Nephron (organoid): ENCODE data around the gene RAB2B.

ENCODE experiments used
- H3K27ac Mint-ChIP-seq, 3 experiments: 2 replicates each; pipeline ENCODE4 v1.8.0; 2020; ENCODE audit warnings: mixed read lengths in 3 of 3, mild to moderate bottlenecking in 2 of 3, moderate library complexity in 1 of 3
- H3K27me3 Mint-ChIP-seq: 2 replicates; pipeline ENCODE4 v1.8.0; 2021; ENCODE audit warnings: low read depth, mild to moderate bottlenecking, moderate library complexity, mixed read lengths
- H3K36me3 Mint-ChIP-seq: 2 replicates; pipeline ENCODE4 v1.8.0; 2020; ENCODE audit warnings: low read depth, mixed read lengths
- H3K4me1 Mint-ChIP-seq: 2 replicates; pipeline ENCODE4 v1.8.0; 2020; ENCODE audit warnings: mixed read lengths
- H3K4me3 Mint-ChIP-seq, 3 experiments: 2 replicates each; pipeline ENCODE4 v1.8.0; 2020; ENCODE audit warnings: mild to moderate bottlenecking in 3 of 3, mixed read lengths in 3 of 3, moderate library complexity in 2 of 3
- H3K9me3 Mint-ChIP-seq: 2 replicates; pipeline ENCODE4 v1.8.0; 2020; ENCODE audit warnings: mixed read lengths
- CTCF ChIP-seq, 3 experiments: fragments of 200-600 bp; sonication (generic); IDR thresholded peaks; one replicate each; pipeline ENCODE4 v1.5.0; 2021; ENCODE audit warnings: antibody characterized with exemption in 3 of 3; ENCODE audit not compliant: unreplicated experiment in 3 of 3

RAB2B gene

GRCh38 chr14:21510735-21511657 lies 34.2 kb upstream of the RAB2B start, which contains the start of gene METTL3:
Gene METTL3, minus strand, starts transcription at chr14:21511340. Its CDS starts 117 bp downstream, at chr14:21511223.
- Mint-ChIP-seq H3K4me3 (peak within 1 kb of the TSS; percentile 98 to 99 (median 98)), H3K36me3 (peaks cover 19% of the 10 kb centered on the region), H3K9me3 (peaks cover 2% of the 10 kb centered on the region), H3K4me1 (peaks cover 15% of the 10 kb centered on the region), H3K27me3 (no peaks in the 10 kb centered on the region), H3K27ac (peak within 1 kb of the TSS; percentile 88 to 98 (median 96))
- no peak for TF ChIP-seq CTCF (IDR thresholded peaks at IDR 0.05; ENCODE audit: unreplicated experiment in 3 of 3)

DNA sequence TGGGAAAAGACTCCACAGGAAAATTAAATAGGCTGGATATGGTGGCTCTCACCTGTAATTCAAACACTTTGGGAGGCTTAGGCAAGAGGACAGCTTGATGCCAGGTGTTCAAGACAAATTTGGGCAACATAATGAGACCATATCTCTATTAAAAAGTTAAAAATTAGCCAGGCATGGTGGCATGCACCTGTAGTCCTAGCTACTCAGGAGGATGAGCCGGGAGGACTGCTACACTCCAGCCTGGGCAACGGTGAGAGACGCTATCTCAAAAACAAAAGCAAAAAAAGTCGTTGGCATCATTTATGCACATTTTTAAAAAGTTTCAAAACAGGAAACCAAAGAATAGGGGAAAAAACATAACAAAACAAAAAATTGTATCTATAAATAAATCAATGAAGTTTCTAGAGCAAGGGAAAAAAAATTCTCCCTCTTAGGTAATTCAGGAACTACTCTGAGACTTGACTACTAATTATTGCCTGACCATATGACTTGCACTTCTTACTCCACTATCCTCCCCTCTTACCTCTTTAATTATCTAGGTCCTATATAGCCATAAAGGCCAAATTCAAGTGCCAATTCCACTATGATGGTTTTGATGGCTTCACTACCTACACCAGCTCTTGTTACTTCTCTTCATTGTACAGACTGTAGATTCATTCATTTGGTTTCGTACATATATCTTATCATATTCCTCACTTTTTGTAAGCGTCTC lies 32.8 kb upstream of the RAB2B start:
- no peak for TF ChIP-seq CTCF (IDR thresholded peaks at IDR 0.05; ENCODE audit: unreplicated experiment in 3 of 3)
- Mint-ChIP-seq H3K27me3 (no peaks in the 10 kb centered on the region), H3K4me3 (peak overlapping the region; percentile 98 to 99 (median 98)), H3K4me1 (peaks cover 15% of the 10 kb centered on the region), H3K36me3 (peaks cover 22% of the 10 kb centered on the region), H3K9me3 (peaks cover 2% of the 10 kb centered on the region), H3K27ac (peak overlapping the region in 2 of 3 experiments; percentile 96 to 98)

- TF ChIP-seq CTCF (IDR thresholded peaks at IDR 0.05; ENCODE audit: unreplicated experiment in 3 of 3), result no peak
- no peaks in the 10 kb centered on the region for H3K27me3 Mint-ChIP-seq
- peaks cover 43% of the 10 kb centered on the region for H3K36me3 Mint-ChIP-seq
- H3K4me1 Mint-ChIP-seq, result peaks cover 15% of the 10 kb centered on the region
- H3K4me3 Mint-ChIP-seq, result no peak overlapping the region
- peaks cover 2% of the 10 kb centered on the region for H3K9me3 Mint-ChIP-seq
- H3K27ac Mint-ChIP-seq, result no peak overlapping the region
These were observed 29.8 kb upstream of the RAB2B start for GRCh38 chr14:21506557-21506956.

DNA sequence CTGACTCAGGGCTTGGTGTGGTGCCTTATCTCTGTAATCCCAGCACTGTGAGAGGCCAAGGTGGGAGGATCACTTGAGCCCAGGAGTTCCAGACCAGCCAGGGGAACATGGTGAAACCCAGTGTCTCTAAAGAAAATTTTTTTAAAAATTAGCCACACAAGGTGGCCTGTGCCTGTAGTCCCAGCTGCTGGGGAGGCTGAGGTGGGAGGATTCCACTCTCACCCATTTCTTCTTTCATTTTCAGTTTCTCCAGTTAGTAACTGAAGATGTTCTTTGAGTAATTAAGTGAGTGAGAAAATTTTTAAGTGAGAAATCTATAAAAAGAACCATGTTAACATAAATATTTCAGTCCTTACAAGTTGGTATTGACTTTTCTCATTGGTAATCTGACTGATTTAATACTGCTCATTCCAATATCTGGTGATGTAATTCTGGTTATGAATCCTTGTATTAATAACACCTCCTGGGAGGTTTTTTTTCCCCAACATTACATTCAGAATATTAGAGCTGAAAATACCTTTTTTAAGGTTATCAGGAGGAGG lies 28.3 kb upstream of the RAB2B start:
- Mint-ChIP-seq H3K27me3 (no peaks in the 10 kb centered on the region), H3K4me3 (no peak overlapping the region), H3K4me1 (peaks cover 6% of the 10 kb centered on the region), H3K36me3 (peaks cover 57% of the 10 kb centered on the region), H3K27ac (no peak overlapping the region), H3K9me3 (no peaks in the 10 kb centered on the region)
- no peak for TF ChIP-seq CTCF (IDR thresholded peaks at IDR 0.05; ENCODE audit: unreplicated experiment in 3 of 3)

GRCh38 chr14:21503376-21503775 lies 26.6 kb upstream of the RAB2B start:
- Mint-ChIP-seq H3K27ac (no peak overlapping the region), H3K36me3 (peaks cover 67% of the 10 kb centered on the region), H3K4me1 (no peaks in the 10 kb centered on the region), H3K4me3 (no peak overlapping the region), H3K27me3 (no peaks in the 10 kb centered on the region), H3K9me3 (no peaks in the 10 kb centered on the region)
- TF ChIP-seq CTCF (IDR thresholded peaks at IDR 0.05; ENCODE audit: unreplicated experiment in 3 of 3), result no peak
